ENCODE data around the gene KRTAP19-5.

The KRTAP19-5 gene

GRCh38 chr21:30497065-30497464 lies 4.9 kb downstream of the KRTAP19-5 start, which contains the start of gene KRTAP19-4:
Gene KRTAP19-4, minus strand, starts transcription at chr21:30497165. Its CDS starts 55 bp downstream, at chr21:30497110.
- no peak for TF ChIP-seq CTCF (IDR thresholded peaks at IDR 0.05; ENCODE audit: low read depth, low read length, missing control alignments)
- Histone ChIP-seq H3K27ac (no peak within 1 kb of the TSS), H3K36me3 (replicated peaks) (no peaks in the 10 kb centered on the region), H3K27me3 (replicated peaks) (no peaks in the 10 kb centered on the region), H3K4me3 (ENCODE audit: low read depth, low read length) (no peak within 1 kb of the TSS)
- in situ Hi-C loops (cut with HindIII; ENCODE audit: low pct_ligation_motif_present, low sequenced_read_pairs): no loop called here
- no peak for DNase-seq

- Histone ChIP-seq H3K4me3 (ENCODE audit: low read depth, low read length) (no peak within 1 kb of the TSS), H3K27me3 (replicated peaks) (no peaks in the 10 kb centered on the region), H3K27ac (no peak within 1 kb of the TSS), H3K36me3 (replicated peaks) (no peaks in the 10 kb centered on the region)
- no peak for TF ChIP-seq CTCF (IDR thresholded peaks at IDR 0.05; ENCODE audit: low read depth, low read length, missing control alignments)
- no peak for DNase-seq
- in situ Hi-C loops (cut with HindIII; ENCODE audit: low pct_ligation_motif_present, low sequenced_read_pairs): no loop called here
These were observed 9.9 kb downstream of the KRTAP19-5 start, which contains the start of gene KRTAP19-3 for GRCh38 chr21:30491963-30492428. Gene KRTAP19-3, minus strand, starts transcription at chr21:30492013. Its CDS starts 56 bp downstream, at chr21:30491957.

GRCh38 chr21:30487336-30487735 lies 14.6 kb downstream of the KRTAP19-5 start, which contains the start of gene KRTAP19-2:
Gene KRTAP19-2, minus strand, starts transcription at chr21:30487436. Its CDS starts 88 bp downstream, at chr21:30487348.
- Histone ChIP-seq H3K36me3 (replicated peaks) (no peaks in the 10 kb centered on the region), H3K27me3 (replicated peaks) (no peaks in the 10 kb centered on the region), H3K27ac (no peak within 1 kb of the TSS), H3K4me3 (ENCODE audit: low read depth, low read length) (no peak within 1 kb of the TSS)
- DNase-seq: no peak
- no peak for TF ChIP-seq CTCF (IDR thresholded peaks at IDR 0.05; ENCODE audit: low read depth, low read length, missing control alignments)
- in situ Hi-C loops (cut with HindIII; ENCODE audit: low pct_ligation_motif_present, low sequenced_read_pairs): no loop called here

- Histone ChIP-seq H3K4me3 (ENCODE audit: low read depth, low read length) (no peak overlapping the region), H3K27ac (no peak overlapping the region), H3K27me3 (replicated peaks) (no peaks in the 10 kb centered on the region), H3K36me3 (replicated peaks) (no peaks in the 10 kb centered on the region)
- no peak for TF ChIP-seq CTCF (IDR thresholded peaks at IDR 0.05; ENCODE audit: low read depth, low read length, missing control alignments)
- DNase-seq: no peak
- in situ Hi-C loops (cut with HindIII; ENCODE audit: low pct_ligation_motif_present, low sequenced_read_pairs): no loop called here
These were observed 15.8 kb downstream of the KRTAP19-5 start for GRCh38 chr21:30486180-30486579.

GRCh38 chr21:30482130-30482529 lies 19.8 kb downstream of the KRTAP19-5 start:
- H3K36me3 ChIP-seq (replicated peaks): no peaks in the 10 kb centered on the region
- DNase-seq: no peak
- H3K27ac ChIP-seq: no peak overlapping the region
- H3K4me3 ChIP-seq (ENCODE audit: low read depth, low read length): no peak overlapping the region
- in situ Hi-C loops (cut with HindIII; ENCODE audit: low pct_ligation_motif_present, low sequenced_read_pairs): no loop called here
- H3K27me3 ChIP-seq (replicated peaks): no peaks in the 10 kb centered on the region
- TF ChIP-seq CTCF (IDR thresholded peaks at IDR 0.05; ENCODE audit: low read depth, low read length, missing control alignments): no peak

GRCh38 chr21:30480145-30480544 lies 21.8 kb downstream of the KRTAP19-5 start, which contains the start of gene KRTAP19-1:
Gene KRTAP19-1, minus strand, starts transcription at chr21:30480367. Its CDS starts 50 bp downstream, at chr21:30480317.
- no peak for DNase-seq
- H3K27ac ChIP-seq: no peak within 1 kb of the TSS
- H3K36me3 ChIP-seq (replicated peaks): no peaks in the 10 kb centered on the region
- no peaks in the 10 kb centered on the region for H3K27me3 ChIP-seq (replicated peaks)
- in situ Hi-C loops (cut with HindIII; ENCODE audit: low pct_ligation_motif_present, low sequenced_read_pairs): no loop called here
- H3K4me3 ChIP-seq (ENCODE audit: low read depth, low read length): no peak within 1 kb of the TSS
- TF ChIP-seq CTCF (IDR thresholded peaks at IDR 0.05; ENCODE audit: low read depth, low read length, missing control alignments): no peak
